ENCODE data around the gene TAPBP. TPM values are rescaled to one million over a fixed set of nuclear protein-coding genes. Genes with fewer than 3 reads are reported as not detected.

TAPBP gene
- total RNA-seq, 1 donor = 125 TPM

- no peak for TF ChIP-seq CTCF (IDR thresholded peaks at IDR 0.05; ENCODE audit: insufficient read depth, low read depth, low read length)
- DNase-seq (ENCODE audit: low read depth) = no peak
- no peak overlapping the region for H3K4me3 ChIP-seq (ENCODE audit: low read depth, low read length)
Measured at GRCh38 chr6:33304216-33304615, 9.7 kb downstream of the TAPBP start.

DNA sequence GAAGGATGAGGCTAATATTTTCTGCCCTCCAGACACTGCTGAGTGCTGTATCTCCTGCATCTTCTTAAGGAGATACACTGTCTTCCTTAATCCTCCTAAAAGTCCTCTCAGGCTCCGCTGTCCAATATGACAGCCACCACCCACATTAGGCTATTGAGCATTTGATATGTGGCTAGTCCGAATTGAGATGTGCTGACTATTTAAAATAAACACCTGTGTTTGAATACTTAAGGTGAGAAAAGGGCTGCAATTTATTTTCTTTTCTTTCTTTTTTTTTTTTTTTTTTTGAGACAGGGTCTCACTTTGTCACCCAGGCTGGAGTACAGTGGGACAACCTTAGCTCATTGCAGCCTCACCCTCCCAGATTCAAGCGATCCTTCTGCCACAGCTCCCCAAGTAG, 12.0 kb downstream of the TAPBP start:
- H3K4me3 ChIP-seq (ENCODE audit: low read depth, low read length) = no peak overlapping the region
- DNase-seq (ENCODE audit: low read depth) = no peak
- TF ChIP-seq CTCF (IDR thresholded peaks at IDR 0.05; ENCODE audit: insufficient read depth, low read depth, low read length) = no peak

- peak overlapping the region; percentile 96 for H3K4me3 ChIP-seq (ENCODE audit: low read depth, low read length)
- peak; percentile 93 for DNase-seq (ENCODE audit: low read depth)
- TF ChIP-seq CTCF (IDR thresholded peaks at IDR 0.05; ENCODE audit: insufficient read depth, low read depth, low read length) = peak; percentile 83
Measured at GRCh38 chr6:33299237-33299944, 14.5 kb downstream of the TAPBP start.

- DNase-seq (ENCODE audit: low read depth) = peak; percentile 58
- peak within 1 kb of the TSS; percentile 96 for H3K4me3 ChIP-seq (ENCODE audit: low read depth, low read length)
- no peak for TF ChIP-seq CTCF (IDR thresholded peaks at IDR 0.05; ENCODE audit: insufficient read depth, low read depth, low read length)
Measured at GRCh38 chr6:33298773-33299236, 15.1 kb downstream of the TAPBP start, which contains the start of gene RGL2. Gene RGL2 (minus strand): TSS chr6:33298942. CDS start chr6:33298610, 332 bp downstream.

- H3K4me3 ChIP-seq (ENCODE audit: low read depth, low read length) = peak overlapping the region; percentile 96
- TF ChIP-seq CTCF (IDR thresholded peaks at IDR 0.05; ENCODE audit: insufficient read depth, low read depth, low read length) = no peak
- DNase-seq (ENCODE audit: low read depth) = peak; percentile 82
Measured at GRCh38 chr6:33297956-33298772, 15.7 kb downstream of the TAPBP start.

DNA sequence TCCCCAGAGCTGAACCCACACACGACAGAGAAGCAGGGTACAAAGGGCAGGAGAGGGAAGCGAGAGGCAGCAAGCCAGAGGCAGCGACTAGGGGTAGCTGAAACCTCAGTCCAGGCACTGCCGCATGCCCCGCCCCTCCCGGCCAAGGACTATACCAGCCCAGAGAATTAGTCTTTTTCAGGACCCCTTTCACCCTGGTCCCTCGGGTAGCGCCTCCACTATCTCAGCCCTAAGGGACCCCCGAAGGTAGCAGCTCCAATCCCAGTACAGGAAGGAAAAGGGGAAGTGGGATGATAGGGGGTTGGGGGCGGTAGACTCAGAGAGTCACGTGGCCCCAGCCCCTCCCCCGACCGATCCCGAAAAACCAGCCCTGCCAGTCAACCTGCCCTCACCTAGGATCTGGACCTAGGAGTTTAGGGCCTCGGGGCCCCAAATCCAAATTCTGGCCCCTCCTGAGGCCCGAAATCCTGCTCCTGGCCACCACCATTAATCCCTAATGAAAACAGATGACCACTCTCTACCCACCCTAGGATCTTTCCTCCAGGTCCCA, 16.4 kb downstream of the TAPBP start:
- peak overlapping the region; percentile 96 for H3K4me3 ChIP-seq (ENCODE audit: low read depth, low read length)
- no peak for DNase-seq (ENCODE audit: low read depth)
- no peak for TF ChIP-seq CTCF (IDR thresholded peaks at IDR 0.05; ENCODE audit: insufficient read depth, low read depth, low read length)

Measured in fibroblast of villous mesenchyme (primary cell).